HepG2 (cell line): ENCODE data around the gene CAPN10. TPM values are rescaled to one million over a fixed set of nuclear protein-coding genes. Genes with fewer than 3 reads are reported as not detected.
A peak's percentile ranks its signal among the peaks of the same experiment; 100 is the strongest.

Experiments used
- CHD2 ChIP-seq: IDR thresholded peaks from 2 replicates; pipeline ENCODE4 v1.6.1; 2011; ENCODE audit warnings: low read depth, low read length, improper control_type of control experiment
- FIP1L1 ChIP-seq: fragments of 200-400 bp; formaldehyde crosslinking; IDR thresholded peaks from 2 replicates; pipeline ENCODE4 v1.6.1; 2018; ENCODE audit warnings: low read depth, mild to moderate bottlenecking, low read length, moderate library complexity, borderline replicate concordance; ENCODE audit not compliant: insufficient read depth
- HIVEP1 ChIP-seq: sonication (generic); formaldehyde crosslinking; IDR thresholded peaks from 2 replicates; pipeline ENCODE4 v1.4.0; 2020; ENCODE audit warnings: mild to moderate bottlenecking, missing genetic modification reagents
- JUND ChIP-seq: sonication (generic); formaldehyde crosslinking; IDR thresholded peaks from 2 replicates; pipeline ENCODE4 v1.8.0; 2022; ENCODE audit warnings: mild to moderate bottlenecking, missing genetic modification reagents
- NFKBIZ ChIP-seq: IDR thresholded peaks from 2 replicates; pipeline ENCODE4 v1.6.1; 2018; ENCODE audit warnings: missing genetic modification reagents, missing compliant biosample characterization
- POLR2AphosphoS5 ChIP-seq: IDR thresholded peaks from 2 replicates; pipeline ENCODE4 v1.6.1; 2012; ENCODE audit warnings: low read depth, low read length
- SSRP1 ChIP-seq: IDR thresholded peaks from 2 replicates; pipeline ENCODE4 v1.6.1; 2016; ENCODE audit warnings: control low read depth
- THYN1 ChIP-seq: sonication (generic); formaldehyde crosslinking; IDR thresholded peaks from 2 replicates; pipeline ENCODE4 v1.8.1; 2023; ENCODE audit warnings: low read depth, mild to moderate bottlenecking, moderate library complexity, missing genetic modification reagents, borderline replicate concordance
- TOE1 ChIP-seq: sonication (generic); formaldehyde crosslinking; IDR thresholded peaks from 2 replicates; pipeline ENCODE4 v1.4.0; 2020; ENCODE audit warnings: mild to moderate bottlenecking, missing genetic modification reagents
- ZBTB3 ChIP-seq: sonication (generic); formaldehyde crosslinking; IDR thresholded peaks from 2 replicates; pipeline ENCODE4 v1.4.0; 2020; ENCODE audit warnings: low read depth, mild to moderate bottlenecking, moderate library complexity, missing genetic modification reagents, borderline replicate concordance
- ZNF101 ChIP-seq: sonication (generic); formaldehyde crosslinking; IDR thresholded peaks from 2 replicates; pipeline ENCODE4 v1.4.0; 2020; ENCODE audit warnings: mild to moderate bottlenecking, low read depth, missing genetic modification reagents, borderline replicate concordance
- ZNF660 ChIP-seq: sonication (generic); formaldehyde crosslinking; IDR thresholded peaks from 2 replicates; pipeline ENCODE4 v1.5.1; 2020; ENCODE audit warnings: mild to moderate bottlenecking, low read depth, missing genetic modification reagents, borderline replicate concordance
- ZNF746 ChIP-seq: sonication (generic); formaldehyde crosslinking; IDR thresholded peaks from 2 replicates; pipeline ENCODE4 v1.8.0; 2022; ENCODE audit warnings: mild to moderate bottlenecking, missing genetic modification reagents
- ZNF747 ChIP-seq: sonication (generic); formaldehyde crosslinking; IDR thresholded peaks from 2 replicates; pipeline ENCODE4 v1.8.1; 2023; ENCODE audit warnings: missing genetic modification reagents, mild to moderate bottlenecking, borderline replicate concordance
- ZNF792 ChIP-seq: IDR thresholded peaks from 2 replicates; pipeline ENCODE4 v1.6.1; 2016
- ZNF878 ChIP-seq: sonication (generic); formaldehyde crosslinking; IDR thresholded peaks from 2 replicates; pipeline ENCODE4 v1.8.1; 2023; ENCODE audit warnings: mild to moderate bottlenecking, missing genetic modification reagents, moderate library complexity
- ZZZ3 ChIP-seq: sonication (generic); formaldehyde crosslinking; IDR thresholded peaks from 2 replicates; pipeline ENCODE4 v1.4.0; 2020; ENCODE audit warnings: missing genetic modification reagents, mild to moderate bottlenecking, borderline replicate concordance
- polyA plus RNA-seq, 8 experiments: library from polyadenylated mRNA; depleted of rRNA in 3 of 8; stranded (reverse) in 7 of 8; unstranded in 1 of 8; fragments of >200 nt; fragmentation: Illumina TruSeq in 4 of 8; extraction: Trizol in 4 of 8; gene quantifications; 2 replicates each; pipeline versions ENCODE4 v1.2.1 to v1.2.3, GENCODE V29; 2011 to 2016; ENCODE audit warnings: low read depth in 4 of 8, missing spikeins in 1 of 8, mixed read lengths in 1 of 8; ENCODE audit not compliant: insufficient read depth in 1 of 8
- total RNA-seq, 5 experiments: library from RNA; depleted of rRNA; stranded (reverse); fragments of >200 nt; fragmentation: Illumina TruSeq; extraction: Trizol; gene quantifications; 2 replicates each; pipeline ENCODE4 v1.2.3, GENCODE V29; 2016; ENCODE audit warnings: low read depth in 1 of 5
- TF ChIP-seq, protein P1 (sequence below): sonication (generic); formaldehyde crosslinking; IDR thresholded peaks from 2 replicates; pipeline ENCODE4 v1.8.0; 2022; ENCODE audit warnings: missing genetic modification reagents, mild to moderate bottlenecking, inconsistent platforms, borderline replicate concordance
- TF ChIP-seq, protein P2 (sequence below): sonication (generic); formaldehyde crosslinking; IDR thresholded peaks from 2 replicates; pipeline ENCODE4 v1.5.0; 2020; ENCODE audit warnings: missing genetic modification reagents, mild to moderate bottlenecking, borderline replicate concordance
- TF ChIP-seq, protein P3 (sequence below): sonication (generic); formaldehyde crosslinking; IDR thresholded peaks from 2 replicates; pipeline ENCODE4 v1.9.0; 2022; ENCODE audit warnings: low read depth, missing genetic modification reagents
- TF ChIP-seq, protein P4 (sequence below): sonication (generic); formaldehyde crosslinking; conservative IDR thresholded peaks from 2 replicates; pipeline ENCODE4 v1.4.0; 2020; ENCODE audit warnings: mild to moderate bottlenecking, missing genetic modification reagents, moderate library complexity

The CAPN10 gene
- total and polyA plus RNA-seq, 2 of the 13 experiments (the other 11 are each of a cell fraction or from before 2014, with no cell fraction given), result 27.6 to 32.4 TPM

DNA sequence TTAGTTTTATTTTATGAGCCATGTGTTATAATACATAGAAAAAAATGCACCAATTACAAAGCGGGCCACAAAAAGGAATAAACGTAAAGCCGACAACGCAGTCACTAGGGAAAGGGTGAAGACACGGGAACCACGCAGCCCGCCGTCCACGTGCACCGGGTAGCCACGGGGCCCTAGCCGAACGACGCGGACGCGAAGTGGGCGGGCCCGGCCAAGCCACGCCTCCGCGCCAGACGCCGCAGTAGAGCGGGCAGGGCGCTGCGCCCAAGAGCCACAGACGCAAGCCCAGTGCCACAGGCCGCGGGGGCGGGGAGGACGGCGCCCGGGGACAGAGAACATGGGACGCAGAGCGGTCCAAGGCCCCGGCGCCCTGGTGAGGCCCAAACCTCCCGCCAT lies 26.5 kb upstream of the CAPN10 start, which contains the start of gene DUSP28 (continued):
- TF ChIP-seq ZZZ3 (CRISPR knock-in tag), result peak; percentile 76
- TF ChIP-seq, protein P1, sequence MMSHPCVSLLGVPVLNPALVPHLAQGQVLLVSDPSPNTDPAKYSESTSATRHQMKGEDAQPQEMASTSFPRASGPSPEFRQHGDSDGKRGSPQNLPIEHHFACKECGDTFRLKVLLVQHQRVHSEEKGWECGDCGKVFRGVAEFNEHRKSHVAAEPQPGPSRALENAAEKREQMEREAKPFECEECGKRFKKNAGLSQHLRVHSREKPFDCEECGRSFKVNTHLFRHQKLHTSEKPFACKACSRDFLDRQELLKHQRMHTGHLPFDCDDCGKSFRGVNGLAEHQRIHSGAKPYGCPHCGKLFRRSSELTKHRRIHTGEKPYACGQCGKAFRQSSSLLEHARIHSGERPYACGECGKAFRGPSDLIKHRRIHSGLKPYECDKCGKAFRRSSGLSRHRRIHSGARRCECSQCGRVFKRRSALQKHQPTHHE (CRISPR knock-in tag), result no peak
- TF ChIP-seq SSRP1 (CRISPR knock-in tag), result no peak
- peak; percentile 21; the same call in 1 of the 2 replicates for TF ChIP-seq NFKBIZ
- TF ChIP-seq THYN1 (CRISPR knock-in tag), result no peak
- TF ChIP-seq TOE1 (CRISPR knock-in tag), result no peak; the same call in 1 of the 2 replicates
- TF ChIP-seq, protein P2, sequence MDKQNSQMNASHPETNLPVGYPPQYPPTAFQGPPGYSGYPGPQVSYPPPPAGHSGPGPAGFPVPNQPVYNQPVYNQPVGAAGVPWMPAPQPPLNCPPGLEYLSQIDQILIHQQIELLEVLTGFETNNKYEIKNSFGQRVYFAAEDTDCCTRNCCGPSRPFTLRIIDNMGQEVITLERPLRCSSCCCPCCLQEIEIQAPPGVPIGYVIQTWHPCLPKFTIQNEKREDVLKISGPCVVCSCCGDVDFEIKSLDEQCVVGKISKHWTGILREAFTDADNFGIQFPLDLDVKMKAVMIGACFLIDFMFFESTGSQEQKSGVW (CRISPR knock-in tag), result no peak; the same call in 1 of the 2 replicates
- TF ChIP-seq ZNF746 (CRISPR knock-in tag), result 0 out of 2 replicates have a peak, but pooled peaks have one; percentile 26
- no peak for TF ChIP-seq JUND
- TF ChIP-seq ZNF101 (CRISPR knock-in tag), result peak; percentile 69; the same call in 1 of the 2 replicates
- no peak for TF ChIP-seq ZNF660 (CRISPR knock-in tag)
- TF ChIP-seq, protein P3, sequence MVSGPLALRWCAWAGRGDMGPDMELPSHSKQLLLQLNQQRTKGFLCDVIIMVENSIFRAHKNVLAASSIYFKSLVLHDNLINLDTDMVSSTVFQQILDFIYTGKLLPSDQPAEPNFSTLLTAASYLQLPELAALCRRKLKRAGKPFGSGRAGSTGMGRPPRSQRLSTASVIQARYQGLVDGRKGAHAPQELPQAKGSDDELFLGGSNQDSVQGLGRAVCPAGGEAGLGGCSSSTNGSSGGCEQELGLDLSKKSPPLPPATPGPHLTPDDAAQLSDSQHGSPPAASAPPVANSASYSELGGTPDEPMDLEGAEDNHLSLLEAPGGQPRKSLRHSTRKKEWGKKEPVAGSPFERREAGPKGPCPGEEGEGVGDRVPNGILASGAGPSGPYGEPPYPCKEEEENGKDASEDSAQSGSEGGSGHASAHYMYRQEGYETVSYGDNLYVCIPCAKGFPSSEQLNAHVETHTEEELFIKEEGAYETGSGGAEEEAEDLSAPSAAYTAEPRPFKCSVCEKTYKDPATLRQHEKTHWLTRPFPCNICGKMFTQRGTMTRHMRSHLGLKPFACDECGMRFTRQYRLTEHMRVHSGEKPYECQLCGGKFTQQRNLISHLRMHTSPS, result peak; percentile 74
- TF ChIP-seq ZBTB3 (CRISPR knock-in tag), result no peak
- no peak for TF ChIP-seq FIP1L1
- 0 out of 2 replicates have a peak, but pooled peaks have one; percentile 33 for TF ChIP-seq HIVEP1
- peak; percentile 94 for TF ChIP-seq ZNF792
- peak; percentile 83 for TF ChIP-seq POLR2AphosphoS5
- TF ChIP-seq, protein P4, sequence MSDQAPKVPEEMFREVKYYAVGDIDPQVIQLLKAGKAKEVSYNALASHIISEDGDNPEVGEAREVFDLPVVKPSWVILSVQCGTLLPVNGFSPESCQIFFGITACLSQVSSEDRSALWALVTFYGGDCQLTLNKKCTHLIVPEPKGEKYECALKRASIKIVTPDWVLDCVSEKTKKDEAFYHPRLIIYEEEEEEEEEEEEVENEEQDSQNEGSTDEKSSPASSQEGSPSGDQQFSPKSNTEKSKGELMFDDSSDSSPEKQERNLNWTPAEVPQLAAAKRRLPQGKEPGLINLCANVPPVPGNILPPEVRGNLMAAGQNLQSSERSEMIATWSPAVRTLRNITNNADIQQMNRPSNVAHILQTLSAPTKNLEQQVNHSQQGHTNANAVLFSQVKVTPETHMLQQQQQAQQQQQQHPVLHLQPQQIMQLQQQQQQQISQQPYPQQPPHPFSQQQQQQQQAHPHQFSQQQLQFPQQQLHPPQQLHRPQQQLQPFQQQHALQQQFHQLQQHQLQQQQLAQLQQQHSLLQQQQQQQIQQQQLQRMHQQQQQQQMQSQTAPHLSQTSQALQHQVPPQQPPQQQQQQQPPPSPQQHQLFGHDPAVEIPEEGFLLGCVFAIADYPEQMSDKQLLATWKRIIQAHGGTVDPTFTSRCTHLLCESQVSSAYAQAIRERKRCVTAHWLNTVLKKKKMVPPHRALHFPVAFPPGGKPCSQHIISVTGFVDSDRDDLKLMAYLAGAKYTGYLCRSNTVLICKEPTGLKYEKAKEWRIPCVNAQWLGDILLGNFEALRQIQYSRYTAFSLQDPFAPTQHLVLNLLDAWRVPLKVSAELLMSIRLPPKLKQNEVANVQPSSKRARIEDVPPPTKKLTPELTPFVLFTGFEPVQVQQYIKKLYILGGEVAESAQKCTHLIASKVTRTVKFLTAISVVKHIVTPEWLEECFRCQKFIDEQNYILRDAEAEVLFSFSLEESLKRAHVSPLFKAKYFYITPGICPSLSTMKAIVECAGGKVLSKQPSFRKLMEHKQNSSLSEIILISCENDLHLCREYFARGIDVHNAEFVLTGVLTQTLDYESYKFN, result peak; percentile 58; the same call in 1 of the 2 replicates
- peak; percentile 88; the same call in 1 of the 2 replicates for TF ChIP-seq ZNF878 (CRISPR knock-in tag)
- TF ChIP-seq ZNF747 (CRISPR knock-in tag), result peak; percentile 88; the same call in 1 of the 2 replicates
- no peak for TF ChIP-seq CHD2
